Vagina (tissue), 2 donors: ENCODE data around the gene IFIT3.

ENCODE experiments used
- POLR2A ChIP-seq, 2 donors: fragments of 450-650 bp; IDR thresholded peaks; one replicate each; pipeline ENCODE4 v1.6.1; 2017; ENCODE audit warnings: antibody characterized with exemption in 2 of 2, mild to moderate bottlenecking in 2 of 2, moderate library complexity in 2 of 2
- TF ChIP-seq, protein P1 (sequence below), 3 experiments: fragments of 450-650 bp in 2 of 3; fragments of 200-600 bp in 1 of 3; sonication (generic) in 1 of 3; IDR thresholded peaks; one replicate each; pipeline ENCODE4 v1.5.1; 2017 to 2019; ENCODE audit warnings: antibody characterized with exemption in 3 of 3, mild to moderate bottlenecking in 2 of 3, moderate library complexity in 2 of 3

DNA sequence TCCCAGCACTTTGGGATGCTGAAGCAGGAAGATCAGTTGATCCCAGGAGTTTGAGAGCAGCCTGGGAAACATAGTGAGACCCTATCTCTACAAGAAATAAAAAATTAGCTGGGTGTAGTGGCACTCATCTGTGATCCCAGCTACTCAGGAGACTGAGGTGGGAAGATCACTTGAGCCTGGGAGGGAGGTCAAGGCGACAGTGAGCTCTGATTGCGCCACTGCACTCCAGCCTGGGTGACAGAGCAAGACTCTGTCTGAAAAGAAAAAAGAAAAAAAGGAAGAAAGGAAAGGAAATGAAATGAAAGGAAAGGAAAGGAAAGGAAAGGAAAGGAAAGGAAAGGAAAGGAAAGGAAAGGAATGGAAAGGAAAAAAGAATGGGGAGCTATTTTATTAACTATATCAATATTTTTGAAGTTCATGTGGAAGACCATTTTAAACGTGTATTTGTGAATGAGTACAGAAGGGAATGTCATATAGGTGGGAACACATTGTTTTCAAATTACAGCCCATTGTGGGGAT is 33.0 kb upstream of the IFIT3 start:
- no peak for TF ChIP-seq POLR2A (IDR thresholded peaks at IDR 0.05)
- TF ChIP-seq, protein P1, sequence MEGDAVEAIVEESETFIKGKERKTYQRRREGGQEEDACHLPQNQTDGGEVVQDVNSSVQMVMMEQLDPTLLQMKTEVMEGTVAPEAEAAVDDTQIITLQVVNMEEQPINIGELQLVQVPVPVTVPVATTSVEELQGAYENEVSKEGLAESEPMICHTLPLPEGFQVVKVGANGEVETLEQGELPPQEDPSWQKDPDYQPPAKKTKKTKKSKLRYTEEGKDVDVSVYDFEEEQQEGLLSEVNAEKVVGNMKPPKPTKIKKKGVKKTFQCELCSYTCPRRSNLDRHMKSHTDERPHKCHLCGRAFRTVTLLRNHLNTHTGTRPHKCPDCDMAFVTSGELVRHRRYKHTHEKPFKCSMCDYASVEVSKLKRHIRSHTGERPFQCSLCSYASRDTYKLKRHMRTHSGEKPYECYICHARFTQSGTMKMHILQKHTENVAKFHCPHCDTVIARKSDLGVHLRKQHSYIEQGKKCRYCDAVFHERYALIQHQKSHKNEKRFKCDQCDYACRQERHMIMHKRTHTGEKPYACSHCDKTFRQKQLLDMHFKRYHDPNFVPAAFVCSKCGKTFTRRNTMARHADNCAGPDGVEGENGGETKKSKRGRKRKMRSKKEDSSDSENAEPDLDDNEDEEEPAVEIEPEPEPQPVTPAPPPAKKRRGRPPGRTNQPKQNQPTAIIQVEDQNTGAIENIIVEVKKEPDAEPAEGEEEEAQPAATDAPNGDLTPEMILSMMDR (IDR thresholded peaks at IDR 0.05), result no peak
